ENCODE results near the gene MOB3A.

DNA sequence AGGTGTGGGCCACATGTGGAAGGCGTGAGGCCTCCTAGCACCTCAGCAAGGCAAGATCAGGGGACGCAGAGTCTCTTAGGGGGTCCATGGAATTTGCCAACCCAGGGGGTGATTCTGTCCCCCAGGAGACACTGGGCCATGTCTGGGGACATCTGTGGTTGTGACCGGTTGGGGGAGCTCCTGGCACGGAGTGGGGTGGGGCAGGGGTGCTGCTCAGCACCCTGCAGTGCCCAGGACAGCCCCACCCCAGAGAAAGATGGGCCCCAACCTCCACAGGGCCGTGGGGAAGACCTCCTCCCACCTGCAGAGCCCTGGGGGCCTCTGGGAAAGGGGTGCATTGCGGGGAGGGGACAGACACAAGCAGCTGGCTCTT, 49.1 kb downstream of the MOB3A start:
- no peak for TF ChIP-seq POLR2AphosphoS5 (IDR thresholded peaks at IDR 0.05; ENCODE audit: low read depth, low read length)
- TF ChIP-seq POLR2A (IDR thresholded peaks at IDR 0.05; ENCODE audit: low read depth, low read length) = no peak; the same call in 1 of the 2 replicates
- TF ChIP-seq TAF1 (IDR thresholded peaks at IDR 0.05; ENCODE audit: borderline replicate concordance, low read depth, low read length) = no peak

Data from GM12892 (cell line).